GM06990 (cell line): Measurements from ENCODE around the gene ADCY5.

Source experiments
- DNase-seq: peaks from one replicate; pipeline ENCODE4 v3.0.0-alpha.2; 2011; ENCODE audit not compliant: insufficient read length; ENCODE audit errors: extremely low read depth
- H3K27me3 ChIP-seq: replicated peaks from 2 replicates; pipeline ENCODE4 v1.6.0; 2011; ENCODE audit warnings: low read length; ENCODE audit not compliant: control insufficient read depth, insufficient read depth
- H3K36me3 ChIP-seq: 2 replicates; pipeline ENCODE4 v1.5.1; 2011; ENCODE audit warnings: low read length; ENCODE audit not compliant: control insufficient read depth, insufficient read depth
- H3K4me3 ChIP-seq: replicated peaks from 2 replicates; pipeline ENCODE4 v1.5.1; 2011; ENCODE audit warnings: low read depth, mild to moderate bottlenecking, control low read depth, low read length
- TF ChIP-seq, protein P1 (sequence below): IDR thresholded peaks from 2 replicates; pipeline ENCODE4 v1.5.1; 2011; ENCODE audit warnings: low read length, control low read depth, mild to moderate bottlenecking, inconsistent platforms; ENCODE audit not compliant: insufficient read depth, poor library complexity, severe bottlenecking

Gene ADCY5

DNA sequence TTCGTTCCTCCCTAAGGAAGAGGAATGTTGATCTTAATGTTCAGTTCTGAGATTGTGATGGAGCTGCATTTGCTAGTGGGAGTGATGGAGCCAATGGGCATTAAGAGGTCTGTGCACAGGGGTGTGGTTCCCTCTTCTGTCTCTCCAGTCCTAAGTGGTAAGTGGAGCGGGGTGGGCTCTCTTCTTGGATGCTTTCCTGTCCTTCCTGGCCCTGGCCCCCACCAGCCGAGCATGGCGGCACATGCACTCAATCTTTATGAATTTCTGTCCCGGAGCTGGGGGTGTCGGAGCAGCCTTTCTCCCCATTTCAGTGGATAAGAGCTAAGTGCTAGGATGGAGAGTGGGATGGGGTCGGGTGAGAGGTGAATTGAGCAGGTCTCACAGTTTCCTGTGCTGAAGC is 37.6 kb upstream of the ADCY5 start:
- TF ChIP-seq, protein P1, sequence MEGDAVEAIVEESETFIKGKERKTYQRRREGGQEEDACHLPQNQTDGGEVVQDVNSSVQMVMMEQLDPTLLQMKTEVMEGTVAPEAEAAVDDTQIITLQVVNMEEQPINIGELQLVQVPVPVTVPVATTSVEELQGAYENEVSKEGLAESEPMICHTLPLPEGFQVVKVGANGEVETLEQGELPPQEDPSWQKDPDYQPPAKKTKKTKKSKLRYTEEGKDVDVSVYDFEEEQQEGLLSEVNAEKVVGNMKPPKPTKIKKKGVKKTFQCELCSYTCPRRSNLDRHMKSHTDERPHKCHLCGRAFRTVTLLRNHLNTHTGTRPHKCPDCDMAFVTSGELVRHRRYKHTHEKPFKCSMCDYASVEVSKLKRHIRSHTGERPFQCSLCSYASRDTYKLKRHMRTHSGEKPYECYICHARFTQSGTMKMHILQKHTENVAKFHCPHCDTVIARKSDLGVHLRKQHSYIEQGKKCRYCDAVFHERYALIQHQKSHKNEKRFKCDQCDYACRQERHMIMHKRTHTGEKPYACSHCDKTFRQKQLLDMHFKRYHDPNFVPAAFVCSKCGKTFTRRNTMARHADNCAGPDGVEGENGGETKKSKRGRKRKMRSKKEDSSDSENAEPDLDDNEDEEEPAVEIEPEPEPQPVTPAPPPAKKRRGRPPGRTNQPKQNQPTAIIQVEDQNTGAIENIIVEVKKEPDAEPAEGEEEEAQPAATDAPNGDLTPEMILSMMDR, result no peak
- DNase-seq, result no peak
- no peaks in the 10 kb centered on the region for H3K27me3 ChIP-seq
- H3K36me3 ChIP-seq, result peaks cover 2% of the 10 kb centered on the region; the same call in 1 of the 2 replicates
- no peak overlapping the region for H3K4me3 ChIP-seq

DNA sequence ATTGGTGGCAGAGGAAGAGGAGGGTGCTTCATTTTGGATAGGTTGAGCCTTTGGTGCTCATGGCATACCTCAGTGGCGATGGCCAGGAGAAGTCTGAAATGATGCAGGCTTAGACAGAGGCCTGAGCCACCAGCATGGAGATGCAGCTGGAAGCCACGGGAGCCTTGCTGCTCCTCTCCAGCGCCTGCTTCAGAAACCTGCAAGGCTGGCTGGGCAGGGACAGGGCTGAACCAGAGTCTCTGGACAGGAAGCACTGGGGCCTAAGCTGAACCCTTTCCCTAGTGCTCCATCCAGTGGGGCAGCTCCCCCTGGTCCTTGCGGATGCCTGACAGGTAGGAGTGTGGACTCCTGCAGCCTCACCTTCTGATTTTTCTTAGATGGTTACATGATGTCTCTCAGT is 36.7 kb upstream of the ADCY5 start:
- TF ChIP-seq, protein P1, result no peak
- DNase-seq, result no peak
- H3K27me3 ChIP-seq, result no peaks in the 10 kb centered on the region
- peaks cover 2% of the 10 kb centered on the region; the same call in 1 of the 2 replicates for H3K36me3 ChIP-seq
- H3K4me3 ChIP-seq, result no peak overlapping the region

DNA sequence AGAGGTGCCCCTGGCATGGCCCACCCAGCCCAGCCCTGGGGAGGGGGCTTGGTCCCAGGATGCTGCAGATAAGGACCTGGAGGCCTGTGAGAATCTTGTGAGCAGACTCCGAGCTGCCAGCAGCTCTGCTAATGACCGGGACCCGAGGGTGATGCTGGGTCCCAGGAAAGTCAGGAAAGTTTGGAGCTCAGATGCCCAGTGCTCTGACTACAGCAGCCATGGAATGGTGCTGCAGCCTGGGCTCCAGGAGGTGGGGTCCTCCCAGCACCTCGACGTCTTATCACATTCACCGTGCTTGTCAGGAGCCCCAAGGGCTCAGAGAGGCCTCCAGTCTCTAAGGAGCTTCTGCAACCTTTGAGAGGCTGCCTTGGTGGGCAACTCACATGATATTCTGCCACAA is 34.3 kb upstream of the ADCY5 start:
- H3K4me3 ChIP-seq, result no peak overlapping the region
- H3K27me3 ChIP-seq, result no peaks in the 10 kb centered on the region; the same call in 1 of the 2 replicates
- H3K36me3 ChIP-seq, result no peaks in the 10 kb centered on the region
- TF ChIP-seq, protein P1, result no peak
- DNase-seq, result no peak

DNA sequence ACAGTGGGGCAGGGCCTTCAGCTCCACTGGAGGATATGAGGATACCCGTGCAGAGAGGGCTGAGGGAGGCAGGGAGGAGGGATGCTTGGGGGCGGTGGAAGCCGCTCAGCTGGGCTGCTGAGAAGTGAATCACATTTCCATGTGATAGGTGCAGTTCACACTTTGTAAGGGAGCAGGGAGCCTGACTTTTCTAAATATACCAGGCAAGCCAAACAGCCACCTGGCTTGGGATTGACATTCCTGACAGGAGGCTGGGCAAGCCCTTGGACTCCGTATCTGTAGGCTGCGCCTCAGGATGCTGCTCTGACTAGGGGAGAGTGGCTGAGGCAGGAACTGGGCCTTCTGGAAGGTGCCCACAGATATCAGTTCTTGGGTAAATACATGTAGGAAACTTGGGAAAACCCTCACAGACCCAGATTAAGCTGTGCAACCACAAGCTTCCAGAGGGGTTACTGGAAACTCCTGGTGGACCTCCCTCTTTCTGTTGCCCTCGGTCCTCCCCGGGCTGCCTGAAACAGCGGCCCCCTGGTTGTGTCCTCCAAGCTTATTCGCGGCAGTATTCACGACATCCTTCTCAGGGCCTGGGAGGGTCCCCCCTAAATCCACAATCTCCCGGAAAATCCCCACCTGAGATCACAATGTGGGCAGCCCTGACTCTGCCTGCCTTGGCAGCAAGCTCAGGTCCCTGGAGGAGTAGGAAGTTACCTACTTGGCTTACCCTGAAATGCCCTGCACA is 33.0 kb upstream of the ADCY5 start:
- Histone ChIP-seq H3K4me3 (no peak overlapping the region), H3K27me3 (no peaks in the 10 kb centered on the region; the same call in 1 of the 2 replicates), H3K36me3 (no peaks in the 10 kb centered on the region)
- DNase-seq, result no peak
- TF ChIP-seq, protein P1, result no peak

DNA sequence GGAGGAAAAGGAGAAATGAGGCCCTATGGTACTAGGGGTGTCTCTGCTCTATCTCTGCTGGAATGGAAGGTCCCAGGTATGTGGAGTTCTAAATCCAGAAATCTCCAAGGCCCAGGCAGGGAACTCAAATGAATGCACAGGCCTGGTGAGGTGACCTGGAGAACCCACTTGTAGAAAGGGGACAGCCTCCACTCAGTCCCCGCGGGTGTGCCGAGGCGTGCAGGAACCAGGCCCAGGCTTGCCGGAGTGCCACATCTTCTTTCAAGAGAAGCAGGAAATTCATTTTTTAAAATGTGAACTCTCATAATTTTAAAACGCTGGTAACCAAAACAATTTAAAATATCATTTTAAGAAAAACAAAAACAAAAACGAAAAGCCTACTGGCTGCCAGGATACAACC is 32.2 kb upstream of the ADCY5 start:
- H3K36me3 ChIP-seq, result no peaks in the 10 kb centered on the region
- TF ChIP-seq, protein P1, result no peak
- no peak for DNase-seq
- H3K27me3 ChIP-seq, result no peaks in the 10 kb centered on the region; the same call in 1 of the 2 replicates
- H3K4me3 ChIP-seq, result no peak overlapping the region
